ENCODE measurements around the gene TET3. TPM values are rescaled to one million over a fixed set of nuclear protein-coding genes. Genes with fewer than 3 reads are reported as not detected.

TET3 gene
- total and polyA plus RNA-seq, 2 of the 8 experiments (the other 6 are each of a cell fraction or from before 2014, with no cell fraction given), result 4.5 to 21.1 TPM

GRCh38 chr2:73998933-73999332 is 14.2 kb downstream of the TET3 start (continued):
- TF ChIP-seq BCL11A (IDR thresholded peaks at IDR 0.05; ENCODE audit: low read depth in 2 of 2, low read length in 2 of 2), result no peak
- no peak for TF ChIP-seq CBX5 (IDR thresholded peaks at IDR 0.05; ENCODE audit: low read depth, low read length)
- no peak for TF ChIP-seq RNF2 (IDR thresholded peaks at IDR 0.05; ENCODE audit: borderline replicate concordance, low read depth, low read length, missing control alignments, poor library complexity, severe bottlenecking)
- TF ChIP-seq GTF2F1 (IDR thresholded peaks at IDR 0.05; ENCODE audit: borderline replicate concordance, low read depth, low read length), result no peak
- TF ChIP-seq, protein P1, sequence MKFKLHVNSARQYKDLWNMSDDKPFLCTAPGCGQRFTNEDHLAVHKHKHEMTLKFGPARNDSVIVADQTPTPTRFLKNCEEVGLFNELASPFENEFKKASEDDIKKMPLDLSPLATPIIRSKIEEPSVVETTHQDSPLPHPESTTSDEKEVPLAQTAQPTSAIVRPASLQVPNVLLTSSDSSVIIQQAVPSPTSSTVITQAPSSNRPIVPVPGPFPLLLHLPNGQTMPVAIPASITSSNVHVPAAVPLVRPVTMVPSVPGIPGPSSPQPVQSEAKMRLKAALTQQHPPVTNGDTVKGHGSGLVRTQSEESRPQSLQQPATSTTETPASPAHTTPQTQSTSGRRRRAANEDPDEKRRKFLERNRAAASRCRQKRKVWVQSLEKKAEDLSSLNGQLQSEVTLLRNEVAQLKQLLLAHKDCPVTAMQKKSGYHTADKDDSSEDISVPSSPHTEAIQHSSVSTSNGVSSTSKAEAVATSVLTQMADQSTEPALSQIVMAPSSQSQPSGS (IDR thresholded peaks at IDR 0.05; ENCODE audit: low read length), result no peak
- TF ChIP-seq RAD21 (IDR thresholded peaks at IDR 0.05 in 1 of 2, conservative IDR thresholded peaks at IDR 0.05 in 1 of 2; ENCODE audit: low read depth in 2 of 2, low read length in 2 of 2), result no peak
- TF ChIP-seq TEAD4 (IDR thresholded peaks at IDR 0.05; ENCODE audit: low read depth, low read length), result no peak
- no peak for TF ChIP-seq SUZ12 (IDR thresholded peaks at IDR 0.05; ENCODE audit: low read length)

All from H1 (cell line).